Measurements from ENCODE around the gene SHB. TPM values are rescaled to one million over a fixed set of nuclear protein-coding genes. Genes with fewer than 3 reads are reported as not detected.

Gene SHB
- total and polyA plus RNA-seq, 2 donors (not counting 3 experiments of a cell fraction or from before 2014, with no cell fraction given) = 13.4 to 24.9 TPM

DNA sequence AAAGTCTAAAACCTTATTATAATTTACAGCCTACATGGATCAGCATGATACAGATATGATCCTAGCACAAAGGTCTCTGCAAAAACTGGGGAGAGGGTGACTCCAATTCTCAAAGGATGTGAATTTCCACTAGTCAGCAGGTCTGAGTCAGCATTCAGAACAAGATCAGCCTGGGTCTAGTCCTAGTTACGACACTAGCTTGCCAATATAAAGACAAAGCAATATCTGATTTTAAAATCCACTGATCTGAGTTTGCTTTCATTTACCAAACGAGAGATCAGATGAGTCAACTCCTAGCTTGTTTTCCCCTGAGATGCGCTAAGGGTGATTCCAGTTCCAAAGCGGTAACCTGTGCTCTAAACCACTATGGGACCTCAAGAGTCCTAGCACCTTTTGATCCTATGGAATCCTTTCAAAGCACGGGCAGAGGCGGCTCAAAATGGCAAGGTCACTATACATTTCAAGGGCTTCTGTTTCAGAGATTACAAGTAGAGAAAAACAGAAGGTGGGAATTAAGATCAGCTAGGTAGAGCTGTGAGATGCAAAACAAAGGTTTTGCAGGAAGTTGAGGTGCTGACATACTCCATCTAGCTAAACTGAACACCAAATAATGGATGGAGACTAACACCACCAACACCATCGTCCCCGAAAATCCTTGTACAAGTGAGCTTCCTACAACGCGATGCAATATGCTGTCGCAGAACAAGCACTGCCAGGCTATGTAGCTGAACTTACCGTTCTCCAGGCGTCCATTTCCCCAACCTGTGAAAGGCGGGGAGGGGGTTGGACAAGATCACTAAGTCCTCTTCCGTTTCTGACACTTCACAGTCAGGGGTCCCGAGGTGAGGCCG lies 166.0 kb downstream of the SHB start:
- no peaks in the 10 kb centered on the region for H3K27me3 ChIP-seq (ENCODE audit: control insufficient read depth in 2 of 2, insufficient read depth in 2 of 2, low read length in 2 of 2)
- H3K4me2 ChIP-seq (ENCODE audit: insufficient read depth, low read length) = peak overlapping the region; percentile 77
- FAIRE-seq (peak; percentile 71), DNase-seq (ENCODE audit: low read depth, low spot score) (peak; percentile 56)
- peaks cover 21% of the 10 kb centered on the region for H3K4me1 ChIP-seq (ENCODE audit: control insufficient read depth, extremely low read depth, insufficient read depth, low read length)
- peaks cover 2 to 5% of the 10 kb centered on the region in 2 experiments for H3K36me3 ChIP-seq (ENCODE audit: control insufficient read depth in 2 of 2, extremely low read depth in 1 of 2, insufficient read depth in 2 of 2, low read length in 2 of 2)
- intact Hi-C loops (cut with micrococcal nuclease) (loop anchor here (5.0 kb wide), 2 partner anchors 116 to 156 kb away; partner anchors contain the start of gene EXOSC3), dilution Hi-C loops (cut with MboI; ENCODE audit: extremely low pct_ligation_motif_present, low sequenced_read_pairs) (no loop called here)
- ChIA-PET POLR2A (no interaction called here), CTCF (interaction anchor here (0.7 to 2.9 kb wide), 10 partner anchors 11 to 422 kb away, joined by 3 to 24 read pairs (median 5); partner anchors contain the start of gene EXOSC3)
- H3K9ac ChIP-seq (replicated peaks; ENCODE audit: extremely low read depth, insufficient read depth, low read length) = peak overlapping the region; percentile 69
- H4K20me1 ChIP-seq (replicated peaks; ENCODE audit: control insufficient read depth, extremely low read depth, insufficient read depth, low read length) = no peaks in the 10 kb centered on the region
- TF ChIP-seq FOS (IDR thresholded peaks at IDR 0.05; ENCODE audit: borderline replicate concordance, insufficient read depth, low read length) (peak; percentile 26), JUN (IDR thresholded peaks at IDR 0.05; ENCODE audit: borderline replicate concordance, insufficient read depth, insufficient read length, low read depth) (no peak)
- TSS peak; percentile 27 for BruUV-seq (replicated peaks)
- peak overlapping the region; percentile 29 to 90 (median 74) for H3K4me3 ChIP-seq (replicated peaks in 1 of 3; ENCODE audit: insufficient read depth in 1 of 3, low read depth in 1 of 3, low read length in 3 of 3)
- H3K79me2 ChIP-seq (ENCODE audit: control insufficient read depth, insufficient read depth, low read length) = peaks cover 31% of the 10 kb centered on the region
- no peaks in the 10 kb centered on the region for H3K9me3 ChIP-seq (replicated peaks; ENCODE audit: control insufficient read depth, insufficient read depth, low read length)
- no peak overlapping the region for H3K27ac ChIP-seq (ENCODE audit: insufficient read depth, low read depth, low read length)
- H3K9me1 ChIP-seq (replicated peaks; ENCODE audit: control insufficient read depth, extremely low read depth, insufficient read depth, low read length) = no peaks in the 10 kb centered on the region
- peak overlapping the region; percentile 90 for H2AFZ ChIP-seq (ENCODE audit: low read depth, low read length)

GRCh38 chr9:37902131-37902530 lies 166.9 kb downstream of the SHB start:
- Histone ChIP-seq H3K9me1 (replicated peaks; ENCODE audit: control insufficient read depth, extremely low read depth, insufficient read depth, low read length) (no peaks in the 10 kb centered on the region), H3K4me1 (ENCODE audit: control insufficient read depth, extremely low read depth, insufficient read depth, low read length) (peaks cover 21% of the 10 kb centered on the region), H3K36me3 (ENCODE audit: control insufficient read depth in 2 of 2, extremely low read depth in 1 of 2, insufficient read depth in 2 of 2, low read length in 2 of 2) (peaks cover 2 to 5% of the 10 kb centered on the region in 2 experiments), H3K9me3 (replicated peaks; ENCODE audit: control insufficient read depth, insufficient read depth, low read length) (no peaks in the 10 kb centered on the region), H3K4me3 (replicated peaks in 1 of 3; ENCODE audit: insufficient read depth in 1 of 3, low read depth in 1 of 3, low read length in 3 of 3) (no peak overlapping the region), H3K79me2 (ENCODE audit: control insufficient read depth, insufficient read depth, low read length) (peaks cover 31% of the 10 kb centered on the region), H3K27me3 (ENCODE audit: control insufficient read depth in 2 of 2, insufficient read depth in 2 of 2, low read length in 2 of 2) (no peaks in the 10 kb centered on the region), H3K27ac (ENCODE audit: insufficient read depth, low read depth, low read length) (no peak overlapping the region), H3K9ac (replicated peaks; ENCODE audit: extremely low read depth, insufficient read depth, low read length) (no peak overlapping the region), H3K4me2 (ENCODE audit: insufficient read depth, low read length) (peak overlapping the region; percentile 77), H4K20me1 (replicated peaks; ENCODE audit: control insufficient read depth, extremely low read depth, insufficient read depth, low read length) (no peaks in the 10 kb centered on the region), H2AFZ (ENCODE audit: low read depth, low read length) (no peak overlapping the region)
- BruUV-seq (replicated peaks) = no TSS peak
- DNase-seq (ENCODE audit: low read depth, low spot score) (no peak), FAIRE-seq (no peak)
- no peak for TF ChIP-seq CTCF (IDR thresholded peaks at IDR 0.05; ENCODE audit: extremely low read depth in 1 of 2, insufficient read depth in 1 of 2, low read depth in 1 of 2, low read length in 2 of 2)
- CTCF ChIA-PET = interaction anchor here (0.9 to 2.9 kb wide), 5 partner anchors 12 to 421 kb away, joined by 3 to 24 read pairs (median 6); no protein-coding TSS in a partner anchor
- dilution Hi-C loops (cut with MboI; ENCODE audit: extremely low pct_ligation_motif_present, low sequenced_read_pairs) (no loop called here), intact Hi-C loops (cut with micrococcal nuclease) (loop anchor here (5.0 kb wide), 2 partner anchors 115 to 155 kb away; partner anchors contain the start of gene EXOSC3)
- POLR2A ChIA-PET = no interaction called here

Data from endothelial cell of umbilical vein (primary cell).